Effector memory CD4-positive, alpha-beta T cell (primary cell): ENCODE data around the gene LRRC28.

ENCODE experiments used
- DNase-seq, 3 donors: peaks; one replicate each; pipeline ENCODE4 v3.0.0-alpha.2; 2020
- H3K27ac ChIP-seq: 2 replicates; pipeline ENCODE4 v1.7.0; 2013; ENCODE audit warnings: mild to moderate bottlenecking, low read length, moderate library complexity; ENCODE audit not compliant: insufficient read depth, poor library complexity, severe bottlenecking
- H3K27me3 ChIP-seq: replicated peaks from 2 replicates; pipeline ENCODE4 v1.7.0; 2013; ENCODE audit warnings: mild to moderate bottlenecking, low read length; ENCODE audit not compliant: insufficient read depth, control insufficient read depth, poor library complexity, severe bottlenecking
- H3K36me3 ChIP-seq: 2 replicates; pipeline ENCODE4 v1.7.0; 2013; ENCODE audit warnings: mild to moderate bottlenecking, low read length, moderate library complexity; ENCODE audit not compliant: control insufficient read depth, insufficient read depth
- H3K4me1 ChIP-seq: 2 replicates; pipeline ENCODE4 v1.7.0; 2013; ENCODE audit warnings: low read length, mild to moderate bottlenecking; ENCODE audit not compliant: control insufficient read depth, insufficient read depth, poor library complexity, severe bottlenecking
- H3K4me3 ChIP-seq: 2 replicates; pipeline ENCODE4 v1.7.0; 2013; ENCODE audit warnings: low read length, low read depth, mild to moderate bottlenecking; ENCODE audit not compliant: insufficient read depth, poor library complexity, severe bottlenecking
- H3K9me3 ChIP-seq: 2 replicates; pipeline ENCODE4 v1.7.0; 2013; ENCODE audit warnings: mild to moderate bottlenecking, low read length, moderate library complexity; ENCODE audit not compliant: control insufficient read depth

Gene LRRC28

DNA sequence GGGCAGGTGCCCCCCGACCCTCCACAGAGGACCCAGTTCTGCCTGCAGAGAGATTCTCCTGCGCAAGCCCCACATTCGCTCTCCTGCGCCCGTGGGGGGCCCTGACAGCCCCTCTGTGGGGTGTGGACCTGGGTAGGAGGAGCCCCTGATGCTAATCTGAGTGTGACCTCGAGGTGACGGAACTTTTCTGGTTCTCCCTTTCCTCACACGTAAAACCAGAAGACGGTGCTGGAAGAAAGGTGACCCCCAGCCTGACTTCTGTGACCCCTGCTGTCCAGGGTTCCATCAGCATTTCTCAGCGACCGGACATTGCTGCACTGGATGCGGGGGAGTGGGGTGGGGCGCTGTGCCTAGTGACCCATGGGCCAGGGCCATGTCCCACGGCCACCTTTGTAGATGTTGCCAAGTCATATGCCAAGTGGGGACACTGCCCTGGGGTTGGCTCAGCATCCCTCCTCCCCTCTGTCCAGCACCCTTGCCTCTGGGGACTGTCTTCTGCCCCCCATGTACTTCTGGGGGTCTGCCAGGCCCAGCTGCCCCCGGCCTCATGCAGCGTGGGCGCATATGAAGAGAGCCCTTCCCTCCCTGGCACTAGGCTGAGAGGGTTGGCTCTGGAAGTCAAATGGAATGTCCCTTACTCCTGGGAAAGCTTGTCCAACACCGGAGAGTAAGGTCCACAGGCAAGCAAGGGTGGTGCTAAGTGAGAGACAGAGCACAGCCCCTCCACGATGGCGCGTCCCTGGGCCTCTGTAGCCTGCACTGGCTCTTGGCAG, 185.4 kb downstream of the LRRC28 start:
- H3K9me3 ChIP-seq, result no peaks in the 10 kb centered on the region
- no peaks in the 10 kb centered on the region for H3K27me3 ChIP-seq
- no peak overlapping the region for H3K4me3 ChIP-seq
- no peak for DNase-seq
- H3K27ac ChIP-seq, result no peak overlapping the region
- H3K4me1 ChIP-seq, result peaks cover 30% of the 10 kb centered on the region
- no peaks in the 10 kb centered on the region for H3K36me3 ChIP-seq

DNA sequence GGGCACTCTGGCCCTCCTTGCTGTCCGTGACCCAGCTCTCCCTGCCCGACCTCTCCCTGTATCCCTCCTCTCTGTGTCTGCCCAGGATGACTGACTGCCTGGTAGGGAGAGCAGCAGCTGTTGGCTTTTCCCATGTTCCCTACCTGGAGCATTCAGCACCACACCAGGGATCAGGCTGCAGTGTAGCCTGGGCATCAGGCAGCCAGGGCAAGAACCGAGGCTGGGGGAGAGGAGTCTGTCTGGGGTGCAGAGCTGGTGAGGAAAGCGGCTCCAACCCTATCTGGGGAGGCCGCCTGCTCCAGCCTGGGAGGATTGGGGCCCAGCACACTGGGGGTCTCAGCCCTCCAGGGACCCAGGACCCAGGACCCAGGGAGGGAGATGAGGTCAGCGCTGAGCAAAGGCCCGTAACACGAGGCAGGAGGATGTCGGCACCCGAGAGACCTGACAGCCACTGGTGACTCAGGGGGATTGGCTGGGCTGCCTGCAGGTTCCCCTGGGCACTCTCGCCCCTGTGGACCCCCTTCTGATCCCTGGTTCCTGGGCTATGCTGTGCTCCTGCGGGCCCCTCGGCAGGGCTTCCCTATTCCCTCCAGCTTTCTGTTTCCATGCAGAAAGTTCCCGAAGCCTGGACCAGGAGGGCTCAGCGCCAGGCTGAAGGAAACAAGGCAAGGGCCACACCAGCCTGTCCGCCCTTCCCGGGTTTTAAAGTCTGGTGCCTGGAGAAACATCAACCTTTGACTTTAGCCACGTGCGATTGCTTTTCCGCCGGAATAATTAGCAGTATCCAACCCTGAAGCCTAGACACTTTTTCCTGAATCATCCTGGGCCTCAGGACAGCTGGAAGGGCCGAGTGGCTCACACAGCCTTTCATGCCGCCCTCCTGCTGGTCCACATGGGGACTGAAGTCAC, 186.3 kb downstream of the LRRC28 start:
- Histone ChIP-seq H3K4me1 (peaks cover 33% of the 10 kb centered on the region), H3K9me3 (no peaks in the 10 kb centered on the region), H3K27me3 (no peaks in the 10 kb centered on the region), H3K27ac (no peak overlapping the region), H3K36me3 (no peaks in the 10 kb centered on the region), H3K4me3 (no peak overlapping the region)
- no peak for DNase-seq

DNA sequence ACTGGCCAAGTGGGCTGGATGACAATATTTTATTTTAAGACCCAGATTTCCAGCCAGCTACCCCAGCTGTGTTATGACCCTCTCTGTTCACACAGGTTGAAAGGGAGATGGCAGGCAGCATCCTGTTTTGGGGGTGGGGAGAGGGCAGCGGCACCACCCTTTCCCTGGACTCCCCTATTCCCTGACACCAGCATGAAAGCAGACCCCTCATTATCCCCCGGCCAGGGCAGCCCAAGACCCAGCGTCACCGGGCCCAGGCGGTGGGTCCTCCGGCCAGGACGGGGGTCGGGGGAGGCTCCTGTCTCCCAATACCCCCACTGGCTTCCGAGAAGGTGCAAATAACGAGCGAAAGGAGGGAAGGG, 186.9 kb downstream of the LRRC28 start:
- H3K36me3 ChIP-seq, result no peaks in the 10 kb centered on the region
- H3K9me3 ChIP-seq, result no peaks in the 10 kb centered on the region
- DNase-seq, result no peak

DNA sequence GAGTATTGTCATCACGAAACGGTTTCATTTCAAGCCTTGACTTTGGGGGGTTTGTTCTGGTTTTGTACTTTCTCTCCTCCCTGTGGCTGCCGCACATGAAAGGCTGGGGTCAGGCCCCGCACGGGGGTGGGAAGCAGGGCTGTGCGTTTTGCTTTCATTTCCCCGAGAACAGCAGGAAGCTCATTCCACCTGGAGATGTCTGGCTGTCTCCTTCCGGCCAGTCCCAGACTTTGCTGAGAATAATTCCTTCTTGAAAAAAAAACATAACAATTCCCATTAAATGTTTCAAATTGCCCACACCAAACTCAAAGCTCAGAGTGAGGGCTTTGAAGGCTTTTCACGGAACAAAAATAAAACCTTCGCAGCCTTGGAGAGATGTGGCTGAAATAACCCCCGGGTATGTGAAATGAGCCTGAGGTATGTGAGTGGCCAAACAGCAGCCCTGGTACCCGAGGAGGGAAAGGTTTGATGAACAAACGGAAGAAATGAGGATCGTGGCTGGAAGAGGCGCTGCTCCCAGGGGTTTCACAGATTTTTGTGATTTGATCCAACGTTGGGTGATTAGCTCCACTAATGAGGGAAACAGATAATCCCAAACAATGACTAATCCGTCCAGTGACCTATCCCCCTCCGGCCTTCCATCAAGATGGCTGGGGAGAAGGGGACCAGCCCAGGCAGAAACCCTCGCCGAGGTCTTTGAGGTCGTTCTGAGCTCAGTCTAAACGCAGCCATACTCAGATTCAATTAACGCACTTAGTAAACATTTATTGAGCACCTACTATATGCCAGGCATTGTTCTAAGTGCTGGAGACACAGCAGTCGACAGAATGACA, 187.6 kb downstream of the LRRC28 start:
- H3K27me3 ChIP-seq, result no peaks in the 10 kb centered on the region
- no peaks in the 10 kb centered on the region for H3K36me3 ChIP-seq
- H3K4me3 ChIP-seq, result no peak overlapping the region
- H3K4me1 ChIP-seq, result peaks cover 30% of the 10 kb centered on the region
- no peak for DNase-seq
- no peak overlapping the region for H3K27ac ChIP-seq
- H3K9me3 ChIP-seq, result no peaks in the 10 kb centered on the region

More for the DNA sequence above, 186.9 kb downstream of the LRRC28 start:
- Histone ChIP-seq H3K27me3 (no peaks in the 10 kb centered on the region), H3K4me3 (no peak overlapping the region), H3K27ac (no peak overlapping the region), H3K4me1 (peaks cover 33% of the 10 kb centered on the region)

DNA sequence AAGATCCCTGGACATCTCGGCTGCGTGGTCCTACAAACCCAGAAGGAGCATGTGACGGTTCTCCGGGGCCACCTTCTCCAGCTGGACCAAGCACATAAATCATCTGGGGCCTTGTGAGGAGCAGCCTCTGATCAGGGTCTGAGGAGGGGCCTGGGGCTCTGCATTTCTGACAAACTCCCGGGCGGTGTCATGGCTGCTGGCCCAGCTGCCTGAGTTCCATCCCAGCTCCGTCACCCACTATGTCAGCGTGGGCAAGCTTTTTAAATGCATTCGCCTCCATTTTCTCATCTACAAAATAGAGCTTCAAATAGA, 188.2 kb downstream of the LRRC28 start:
- Histone ChIP-seq H3K4me1 (peaks cover 34% of the 10 kb centered on the region), H3K36me3 (no peaks in the 10 kb centered on the region), H3K27ac (no peak overlapping the region), H3K9me3 (no peaks in the 10 kb centered on the region), H3K27me3 (no peaks in the 10 kb centered on the region), H3K4me3 (no peak overlapping the region)
- no peak for DNase-seq

DNA sequence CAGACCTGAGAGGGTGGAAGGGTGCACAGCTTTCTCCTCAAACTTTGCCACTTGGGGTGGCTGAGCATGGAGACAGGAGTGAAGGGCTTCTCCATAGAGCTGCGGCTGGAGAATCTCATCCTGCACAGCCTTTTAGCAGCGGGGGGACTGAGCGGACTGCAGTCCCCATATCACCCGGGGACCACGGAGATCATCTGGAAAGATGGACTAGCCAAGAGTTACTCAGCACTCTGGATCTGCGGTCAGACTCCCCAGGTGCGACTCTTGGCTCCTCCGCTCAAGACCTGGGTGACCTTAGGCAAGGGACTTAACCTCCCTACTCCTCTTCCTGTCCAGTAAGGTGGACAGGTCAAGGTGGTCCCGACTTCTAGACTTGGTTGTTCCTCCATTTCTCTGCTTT, 188.7 kb downstream of the LRRC28 start:
- DNase-seq, result no peak
- H3K4me1 ChIP-seq, result peaks cover 33% of the 10 kb centered on the region

More for the DNA sequence above, 188.7 kb downstream of the LRRC28 start:
- H3K27me3 ChIP-seq, result no peaks in the 10 kb centered on the region
- no peak overlapping the region for H3K4me3 ChIP-seq
- H3K9me3 ChIP-seq, result no peaks in the 10 kb centered on the region
- H3K36me3 ChIP-seq, result no peaks in the 10 kb centered on the region
- H3K27ac ChIP-seq, result no peak overlapping the region
